Loucy (cell line): ENCODE results near the gene TMEM200A.

Experiments
- CTCF ChIP-seq: fragments of 200-600 bp; sonication (generic); conservative IDR thresholded peaks from 2 replicates; pipeline ENCODE4 v1.5.1; 2014; ENCODE audit warnings: mild to moderate bottlenecking, antibody characterized with exemption, low read length
- EZH2phosphoT487 ChIP-seq: fragments of 200-600 bp; IDR thresholded peaks from 2 replicates; pipeline ENCODE4 v1.6.1; 2018; ENCODE audit warnings: antibody characterized with exemption, mild to moderate bottlenecking, moderate library complexity, borderline replicate concordance

DNA sequence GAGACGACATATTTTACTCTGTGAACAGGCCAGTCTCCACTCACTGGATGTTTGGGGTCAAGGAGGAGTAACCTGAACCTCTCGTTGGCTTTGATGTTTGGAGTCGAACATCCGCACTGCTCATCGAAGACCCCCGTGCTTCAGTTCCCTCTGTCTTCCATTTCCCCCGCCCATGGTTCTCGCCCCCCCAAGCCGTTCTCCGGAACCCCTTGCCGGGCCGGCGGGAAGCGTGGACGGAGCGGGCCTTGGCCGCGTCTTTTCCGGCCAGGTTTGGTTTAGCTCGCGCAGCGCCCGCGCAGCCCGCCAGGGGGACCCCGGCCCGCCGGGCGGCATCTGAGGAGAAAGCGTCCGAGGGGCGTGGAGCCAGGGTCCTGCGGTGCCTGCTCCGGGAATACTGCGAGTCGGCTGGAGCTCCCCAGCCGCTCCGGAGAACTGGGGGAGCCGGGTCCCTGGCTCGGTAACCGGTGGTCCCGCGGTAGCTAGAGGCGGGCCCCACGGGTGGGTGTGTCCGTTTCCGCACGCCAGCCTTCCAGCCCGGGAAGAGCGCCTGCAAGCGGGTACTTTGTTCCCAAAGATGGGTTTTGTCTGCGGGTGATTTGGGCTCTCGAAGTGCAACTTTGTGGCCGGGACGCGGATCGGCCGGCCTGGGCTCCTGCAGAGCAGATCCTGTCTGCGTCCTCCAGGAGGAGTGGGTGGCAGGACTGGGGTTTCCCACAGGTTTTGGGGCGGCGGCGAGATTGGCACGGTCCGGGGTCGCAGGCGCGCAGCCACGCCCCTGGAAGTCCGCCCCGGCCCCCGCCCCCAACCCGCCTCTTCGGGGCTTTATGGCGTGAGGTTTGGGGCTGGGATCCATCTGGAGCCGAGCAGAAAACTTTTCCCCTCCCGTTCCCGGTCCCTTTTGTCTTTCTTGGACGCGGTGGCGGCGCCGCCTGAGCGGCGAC lies at the start of gene TMEM200A:
- TF ChIP-seq CTCF, result no peak
- TF ChIP-seq EZH2phosphoT487, result no peak
